Cerebellar cortex (tissue), 1 donor: ENCODE results near the gene SRPK1.

Experiments used
- DNase-seq: peaks from one replicate; pipeline ENCODE4 v3.0.0-alpha.2; 2015; ENCODE audit warnings: low spot score

Gene SRPK1

DNA sequence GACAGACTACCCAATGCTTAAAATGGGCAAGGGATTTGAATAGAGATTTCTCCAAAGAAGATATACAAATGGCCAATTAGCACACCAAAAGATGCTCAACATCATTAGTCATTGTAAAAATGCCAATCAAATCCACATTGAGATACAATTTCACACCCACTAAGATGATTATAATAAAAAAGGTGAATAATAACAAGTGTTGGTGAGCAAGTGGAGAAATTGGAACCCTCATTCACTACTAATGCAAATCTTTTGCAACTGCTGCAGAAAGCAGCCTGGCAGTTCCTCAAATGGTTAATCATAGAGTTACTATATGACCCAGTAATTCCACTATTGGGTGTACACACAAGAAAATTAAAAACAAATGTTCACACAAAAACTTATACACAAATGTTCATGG lies 103.4 kb downstream of the SRPK1 start:
- DNase-seq = no peak

DNA sequence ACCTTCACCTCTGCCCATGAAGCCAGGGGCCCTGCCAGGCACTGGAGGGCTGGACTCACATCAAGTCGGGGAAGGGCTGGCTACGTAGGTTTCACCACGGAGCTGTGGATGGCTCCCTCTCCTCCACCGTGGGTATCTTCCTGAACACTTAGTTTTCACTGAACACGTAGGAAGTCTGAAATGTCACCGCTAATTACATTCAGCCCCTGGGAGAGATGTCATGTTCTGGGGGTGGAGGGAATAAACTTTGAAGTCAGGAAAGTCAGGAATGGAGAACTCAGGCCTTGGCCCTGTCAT lies 109.3 kb downstream of the SRPK1 start:
- DNase-seq = no peak

DNA sequence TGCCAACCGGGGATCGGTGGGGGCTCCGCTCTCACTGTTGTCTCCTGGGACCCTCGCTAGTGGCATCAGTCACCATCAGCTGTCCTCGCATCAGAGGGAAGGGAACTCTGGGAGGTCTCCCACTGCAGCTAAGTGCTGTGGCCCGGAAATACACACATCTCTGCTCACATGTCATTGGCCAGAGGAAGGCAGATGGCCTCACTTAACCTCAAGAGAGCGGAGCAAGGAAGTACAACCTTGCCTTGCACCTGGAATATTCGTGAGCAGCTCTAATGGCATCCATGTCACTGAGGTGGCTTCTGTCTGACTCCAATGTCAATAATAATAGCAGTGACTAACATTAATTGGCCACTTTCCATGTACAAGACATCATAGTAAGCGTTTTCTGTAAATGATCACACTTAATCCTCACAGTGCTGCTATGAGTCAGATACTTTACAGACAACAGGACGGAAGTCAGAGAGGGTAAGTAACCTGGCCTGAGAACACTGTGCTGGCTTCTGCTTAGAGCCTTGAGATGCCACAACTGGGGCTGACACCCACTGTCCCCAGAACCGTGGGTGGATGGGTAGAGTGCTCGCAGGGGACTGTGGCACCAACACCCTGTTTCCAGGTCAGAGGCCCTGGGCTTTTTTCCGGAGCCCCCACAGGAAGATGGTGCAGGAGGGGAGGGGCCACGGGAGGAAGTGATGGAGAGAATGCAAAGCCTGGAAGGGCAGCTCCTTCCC lies 109.8 kb downstream of the SRPK1 start:
- no peak for DNase-seq

DNA sequence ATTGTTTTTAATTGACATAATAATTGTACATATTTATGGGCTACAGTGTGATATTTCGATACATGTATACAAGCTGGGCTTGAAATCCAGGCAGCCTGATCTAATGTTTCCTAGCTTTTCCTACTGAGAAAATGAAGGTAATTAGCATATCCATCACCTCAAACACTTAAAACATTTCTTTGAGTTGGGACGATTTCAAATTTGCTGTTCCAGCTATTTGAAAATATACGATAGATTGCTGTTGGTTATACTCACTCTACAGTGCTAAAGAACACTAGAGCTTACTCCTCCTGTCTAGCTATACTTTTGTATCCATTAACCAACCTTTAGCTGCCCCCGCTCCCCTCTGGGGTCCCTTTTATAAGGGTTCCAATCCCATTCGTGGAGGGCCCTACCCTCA lies 111.1 kb downstream of the SRPK1 start:
- no peak for DNase-seq

DNA sequence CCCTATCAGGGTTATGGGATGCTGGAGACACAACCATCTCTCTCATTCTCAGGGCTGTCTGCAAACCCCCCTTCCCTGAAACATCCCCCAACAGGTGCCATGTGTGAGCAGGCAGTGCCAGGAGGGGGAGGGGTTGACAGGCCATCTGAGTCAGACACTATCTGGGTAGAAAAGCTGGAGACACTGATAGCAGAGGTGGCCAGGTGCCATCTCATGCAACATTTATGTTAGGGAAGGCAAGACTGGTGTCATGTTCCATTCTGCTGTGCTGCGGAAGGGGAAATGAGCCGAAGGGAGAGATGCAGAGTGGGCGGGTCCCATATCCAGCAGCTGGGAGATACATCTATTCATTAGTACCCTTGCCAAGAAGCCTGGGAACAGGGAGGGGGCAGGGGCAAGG lies 112.2 kb downstream of the SRPK1 start:
- no peak for DNase-seq

DNA sequence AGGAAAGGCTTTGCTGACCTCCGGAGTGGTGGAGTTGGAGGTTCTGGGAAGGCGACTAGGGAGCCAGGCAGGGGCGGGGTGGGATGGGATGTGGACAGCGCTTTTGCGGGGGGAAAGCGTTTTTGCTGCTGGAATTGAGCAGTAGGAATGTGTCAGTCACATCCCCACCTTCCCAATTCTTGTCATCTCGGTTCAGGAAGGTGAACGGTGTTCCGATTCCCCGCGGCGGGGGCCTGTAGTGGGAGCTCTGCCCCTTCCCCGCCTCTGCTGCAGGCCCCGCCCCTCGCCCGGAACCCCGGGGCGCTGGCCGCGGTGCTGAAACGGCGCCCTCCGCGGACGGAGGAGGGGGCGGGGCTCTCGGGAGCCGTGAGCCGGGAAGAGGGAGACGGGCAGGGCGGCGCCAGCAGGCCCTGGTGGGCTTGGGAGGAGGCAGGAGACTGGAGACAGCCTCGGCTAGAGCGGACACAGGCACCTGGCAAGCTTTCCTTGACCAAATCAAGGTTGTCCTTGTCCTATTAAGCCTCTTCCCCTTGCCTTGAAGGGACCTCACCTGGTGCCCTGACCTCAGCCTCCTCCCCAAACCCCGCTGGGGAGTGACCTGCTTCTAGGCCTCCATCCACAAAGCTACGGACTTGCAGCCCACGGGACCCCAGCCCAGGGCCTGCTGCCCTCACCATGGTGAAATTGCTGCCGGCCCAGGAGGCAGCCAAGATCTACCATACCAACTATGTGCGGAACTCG lies 115.7 kb downstream of the SRPK1 start, which contains the start of gene LHFPL5:
TSS of gene LHFPL5 (plus strand) at position 357 of the 741 bp plus-strand sequence. CDS start at position 676, 319 bp downstream.
- DNase-seq = peak; percentile 10

DNA sequence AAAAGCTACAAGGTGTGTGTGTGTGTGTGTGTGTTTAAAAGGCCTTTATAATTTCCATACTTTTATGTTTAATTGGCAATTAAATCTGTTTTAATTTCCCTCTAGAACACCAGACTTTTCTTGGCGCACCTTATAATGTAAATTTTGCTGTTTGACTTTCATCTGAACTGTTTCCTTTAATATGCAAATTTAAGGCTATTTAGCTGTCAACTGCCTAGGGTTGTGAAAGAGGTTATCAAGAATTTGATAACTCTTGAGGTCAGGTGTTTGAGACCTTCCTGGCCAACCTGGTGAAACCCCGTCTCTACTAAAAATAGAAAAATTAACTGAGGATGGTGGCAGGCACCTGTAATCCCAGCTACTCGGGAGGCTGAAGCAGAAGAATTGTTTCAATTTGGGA lies 119.8 kb downstream of the SRPK1 start:
- DNase-seq = no peak

DNA sequence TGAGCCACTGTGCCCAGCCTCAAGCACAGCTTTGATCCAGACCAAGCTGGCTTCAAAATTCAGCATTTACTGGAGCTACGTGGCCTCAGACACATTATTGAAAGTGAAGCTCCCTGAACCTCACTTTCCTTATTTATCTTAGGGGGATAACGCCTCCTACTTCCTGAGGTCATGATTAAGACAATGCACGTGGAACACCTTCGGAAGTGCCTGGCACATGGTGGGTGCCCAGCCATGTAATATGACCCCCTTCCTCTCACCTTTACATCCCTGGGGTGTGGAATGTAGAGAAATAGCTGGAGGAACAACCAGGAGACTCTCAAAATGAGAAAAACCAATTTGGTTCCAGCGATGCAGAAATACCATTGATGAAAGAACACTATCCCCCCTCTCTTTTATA lies 122.2 kb downstream of the SRPK1 start:
- DNase-seq = no peak

DNA sequence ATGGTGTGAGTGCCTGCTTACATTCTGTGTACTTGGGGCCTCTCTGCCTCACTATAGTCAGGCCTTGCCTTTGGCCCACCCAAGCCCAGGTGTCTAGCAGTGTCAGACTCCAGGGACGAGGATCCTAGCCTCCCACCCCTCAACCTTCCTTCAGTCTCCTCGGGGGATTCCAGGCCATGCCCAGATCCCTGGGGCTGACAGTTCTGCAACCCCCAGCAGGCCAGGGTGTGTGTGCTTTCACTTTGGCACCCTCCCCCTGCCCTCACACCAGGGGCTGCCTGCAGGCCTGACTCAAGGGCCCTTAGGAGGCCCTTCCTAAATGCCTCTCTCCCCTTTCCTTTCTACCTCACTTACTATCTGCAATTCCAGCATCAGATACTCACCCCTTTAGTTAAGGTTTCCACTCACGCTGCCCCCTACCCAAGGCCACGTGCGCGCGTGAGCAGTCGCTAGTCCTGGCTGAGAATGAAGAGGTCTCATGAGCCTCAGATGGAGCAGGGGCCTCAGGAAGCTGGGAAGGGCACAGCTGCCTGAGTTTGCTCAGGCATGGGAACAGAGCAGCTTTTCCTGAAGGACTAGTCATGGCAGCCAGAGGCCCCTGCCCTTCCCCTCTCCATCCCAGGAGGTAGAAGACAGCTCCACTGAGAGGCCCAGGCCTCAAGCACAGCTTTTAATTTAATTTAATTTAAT lies 122.9 kb downstream of the SRPK1 start:
- no peak for DNase-seq

DNA sequence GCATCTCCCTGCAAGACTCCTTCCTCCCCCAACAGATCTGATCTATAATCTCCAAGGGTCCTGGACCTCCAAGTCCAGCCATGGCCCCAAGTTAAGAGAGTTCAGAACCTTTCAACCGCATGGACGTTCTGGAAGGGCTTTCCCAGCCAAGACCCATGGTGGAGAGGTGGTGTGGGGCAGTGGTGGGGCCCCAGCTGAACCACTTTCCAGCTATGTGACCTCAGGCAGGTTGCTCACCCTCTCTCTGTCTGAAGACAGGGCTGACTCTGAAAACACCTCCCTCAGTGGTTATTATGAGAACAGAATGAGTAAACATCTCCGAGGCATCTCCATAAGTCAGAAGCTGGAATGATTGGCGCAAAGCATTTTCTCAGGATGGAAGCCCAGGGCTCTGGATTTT lies 124.7 kb downstream of the SRPK1 start:
- no peak for DNase-seq

DNA sequence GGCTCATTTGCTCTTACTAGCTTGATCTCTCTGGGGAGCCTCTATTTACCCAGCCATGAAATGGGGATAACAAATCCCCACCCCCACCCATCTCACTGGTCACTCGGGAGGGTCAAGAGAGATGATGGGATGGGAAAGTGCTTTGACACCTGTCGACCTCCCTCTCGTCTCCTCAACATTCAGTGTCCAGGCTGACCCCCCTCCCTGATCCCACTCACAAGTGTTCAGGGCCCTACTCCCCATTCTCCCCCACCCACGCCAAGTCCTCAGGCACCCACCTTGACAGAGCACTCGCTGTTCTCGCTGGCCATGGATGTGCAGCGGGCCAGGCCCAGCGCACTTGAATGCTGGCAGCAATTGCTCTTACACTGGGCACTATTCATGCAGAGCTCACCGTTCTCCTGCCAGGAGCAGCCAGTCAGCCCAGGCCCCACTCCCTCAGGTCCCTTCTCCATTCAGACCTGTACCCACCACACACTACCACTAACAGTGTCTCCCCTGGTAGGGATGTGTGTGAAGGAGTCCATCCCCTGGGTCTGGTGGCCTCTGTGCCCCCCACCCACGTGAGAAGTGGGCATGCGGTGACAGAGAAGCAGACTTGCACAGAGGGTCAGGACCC lies 125.3 kb downstream of the SRPK1 start:
- no peak for DNase-seq

DNA sequence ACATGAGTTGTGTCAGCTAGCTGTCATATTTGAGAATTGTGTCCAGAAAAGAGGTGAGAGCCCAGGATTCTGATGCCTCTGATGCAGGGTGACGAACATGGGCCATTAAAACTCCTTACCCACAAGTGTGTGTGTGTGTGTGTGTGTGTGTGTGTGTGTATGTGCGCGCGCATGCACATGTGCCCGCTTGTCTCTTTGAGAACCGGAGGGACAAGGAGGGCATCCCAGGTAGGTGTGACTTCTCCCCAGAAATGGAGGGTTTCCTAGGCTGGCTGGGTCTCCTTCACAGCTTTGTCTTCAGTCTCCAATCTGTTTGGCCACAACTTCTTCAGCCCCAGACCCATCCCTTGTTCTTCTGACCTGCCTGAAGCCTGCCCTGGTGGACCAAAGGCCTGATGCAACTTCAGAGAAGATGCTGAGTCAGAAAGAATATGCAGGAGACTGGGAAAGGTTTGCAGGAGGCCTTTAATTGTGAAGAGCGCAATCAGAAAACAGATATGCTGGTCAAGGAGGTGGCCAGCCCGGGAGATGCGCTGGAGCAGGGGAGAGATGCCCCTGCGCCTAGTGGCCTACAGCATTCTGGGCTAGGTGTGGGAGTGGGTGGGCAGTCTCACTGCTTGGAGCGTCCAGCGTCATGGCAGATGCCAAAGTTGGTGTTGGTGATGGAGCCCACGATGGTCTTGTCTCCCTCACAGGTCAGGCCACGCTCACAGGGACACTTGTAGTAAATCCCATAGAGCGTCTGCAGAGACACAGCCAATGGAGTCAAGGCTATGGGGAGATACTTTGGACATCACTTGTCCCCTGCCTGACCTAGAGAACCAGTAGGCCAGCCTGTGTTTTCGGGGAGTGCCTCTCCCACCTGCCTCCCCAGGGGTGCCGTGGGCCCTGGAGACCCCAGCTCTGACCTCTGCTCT lies 126.1 kb downstream of the SRPK1 start:
- DNase-seq = no peak

DNA sequence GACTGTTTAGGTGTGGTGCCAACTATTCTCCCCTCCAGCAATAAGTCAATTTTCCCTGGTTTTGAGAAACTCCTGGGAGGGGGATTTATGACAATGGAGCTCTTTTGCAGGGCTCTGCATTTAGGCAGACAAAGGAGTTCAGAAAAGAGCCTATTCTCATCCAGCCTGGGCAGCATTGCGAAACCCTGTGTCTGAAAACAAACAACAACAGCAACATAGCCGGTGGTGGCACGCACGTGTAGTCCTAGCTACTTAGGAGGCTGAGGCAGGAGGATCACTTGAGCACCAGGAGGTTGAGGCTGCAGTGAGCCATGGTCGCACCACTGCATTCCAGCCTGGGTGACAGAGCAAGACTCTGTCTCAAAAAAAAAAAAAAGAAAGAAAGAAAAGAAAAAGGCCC lies 130.2 kb downstream of the SRPK1 start:
- DNase-seq = no peak

DNA sequence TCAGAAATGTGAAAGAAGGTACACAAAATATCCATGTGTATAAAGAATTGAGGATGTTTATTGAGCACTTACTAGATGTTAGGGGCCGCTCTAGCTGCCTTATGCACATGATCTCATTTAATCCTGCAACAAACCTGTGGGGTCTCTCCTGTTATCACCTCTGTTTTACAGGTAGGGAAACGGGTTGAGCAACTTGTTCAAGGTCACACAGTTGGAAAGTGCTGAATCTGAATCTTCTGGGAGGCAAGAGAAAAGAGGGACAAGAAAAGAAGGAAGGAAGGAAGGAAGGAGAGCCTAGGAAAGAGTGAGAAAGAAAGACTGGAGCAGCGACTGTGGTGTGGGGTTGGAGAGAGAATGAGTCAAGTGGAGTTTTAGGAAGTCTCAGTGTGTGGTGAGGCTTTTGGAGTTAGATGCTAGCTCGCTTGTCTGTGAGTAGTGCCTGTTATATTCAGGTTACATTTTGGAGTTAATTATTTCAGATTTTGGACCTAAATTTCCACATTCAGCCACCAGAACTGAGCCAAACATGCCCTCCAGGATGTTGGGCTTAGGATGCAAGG lies 132.4 kb downstream of the SRPK1 start:
- no peak for DNase-seq

DNA sequence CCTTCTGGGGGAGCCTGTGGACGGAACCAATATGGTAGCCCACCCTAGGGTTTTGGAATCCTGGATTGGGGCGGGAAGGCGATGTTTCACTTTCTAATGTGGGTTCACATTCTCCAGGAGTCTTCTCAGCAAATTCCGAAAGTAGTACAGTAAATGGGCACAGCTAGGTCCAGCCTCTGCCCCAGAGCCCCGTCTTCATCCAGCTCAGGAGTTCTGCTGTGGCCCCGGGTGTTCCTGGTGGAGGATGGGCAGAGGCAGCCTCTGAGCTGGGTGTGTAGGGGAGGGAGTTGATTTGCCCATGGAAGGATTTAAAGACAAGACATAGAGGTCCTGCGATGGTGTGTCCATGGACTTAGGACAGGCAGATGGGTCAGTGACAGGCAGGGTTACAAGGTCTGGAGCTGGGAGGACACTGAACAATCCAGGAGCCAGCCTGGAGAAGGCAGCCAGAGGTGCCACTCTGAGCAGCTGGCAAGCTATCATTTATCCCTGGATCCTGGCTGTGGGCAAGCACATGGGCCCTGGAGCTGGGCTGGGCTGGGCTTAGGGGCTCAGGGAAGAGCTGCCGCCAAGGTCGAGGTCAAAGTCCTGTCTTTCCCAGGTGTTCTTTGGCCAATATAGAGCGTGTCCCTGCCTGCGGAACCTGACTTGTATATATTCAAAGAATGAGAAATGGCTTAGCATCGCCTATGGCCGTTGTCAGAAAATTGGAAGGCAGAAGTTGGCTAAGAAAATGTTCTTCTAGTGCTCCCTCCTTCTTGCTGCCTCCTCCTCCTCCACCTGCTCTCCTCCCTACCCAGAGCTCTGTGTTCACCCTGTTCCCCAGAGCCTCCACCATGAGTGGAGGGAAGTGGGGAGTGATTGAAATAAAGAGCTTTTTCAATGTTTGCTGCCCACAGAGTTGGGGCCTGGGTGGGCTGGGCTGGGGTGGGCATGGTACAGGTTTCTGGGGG lies 133.4 kb downstream of the SRPK1 start:
- DNase-seq = no peak

DNA sequence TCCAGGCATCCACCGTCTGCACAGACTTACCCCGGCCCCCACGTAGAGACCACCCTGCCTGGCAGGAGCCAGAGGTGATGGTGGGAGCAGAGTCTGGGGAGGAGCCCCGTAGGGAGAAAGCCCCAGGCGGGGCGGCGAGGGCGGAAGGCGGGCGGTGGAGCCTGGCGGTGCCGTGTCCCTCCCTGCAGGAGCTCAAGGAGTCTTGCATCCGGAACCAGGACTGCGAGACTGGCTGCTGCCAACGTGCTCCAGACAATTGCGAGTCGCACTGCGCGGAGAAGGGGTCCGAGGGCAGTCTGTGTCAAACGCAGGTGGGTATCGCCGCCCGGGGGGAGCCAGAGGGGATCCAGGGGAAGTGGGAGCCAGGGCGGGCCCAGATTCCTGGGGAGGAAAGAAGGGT lies 134.1 kb downstream of the SRPK1 start:
- no peak for DNase-seq

DNA sequence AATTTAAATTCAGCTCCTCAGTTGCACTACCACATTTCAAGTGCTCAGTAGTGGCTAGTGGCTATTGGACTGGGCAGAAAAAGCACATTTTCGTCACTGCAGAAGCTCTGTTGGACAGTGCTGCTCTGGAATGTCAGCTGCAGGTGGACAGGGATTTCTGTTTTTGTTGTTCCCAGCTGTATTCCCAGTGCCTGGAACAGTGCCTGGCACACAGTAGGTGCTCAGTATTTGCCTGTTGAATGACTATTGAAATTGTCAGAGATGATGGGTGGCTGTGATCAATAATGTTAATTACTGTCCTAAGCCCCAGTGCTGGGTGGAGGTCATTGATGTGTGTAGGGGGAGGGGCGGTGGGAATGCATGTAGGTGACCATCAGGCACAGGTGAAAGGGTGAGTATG lies 134.6 kb downstream of the SRPK1 start:
- DNase-seq = no peak

DNA sequence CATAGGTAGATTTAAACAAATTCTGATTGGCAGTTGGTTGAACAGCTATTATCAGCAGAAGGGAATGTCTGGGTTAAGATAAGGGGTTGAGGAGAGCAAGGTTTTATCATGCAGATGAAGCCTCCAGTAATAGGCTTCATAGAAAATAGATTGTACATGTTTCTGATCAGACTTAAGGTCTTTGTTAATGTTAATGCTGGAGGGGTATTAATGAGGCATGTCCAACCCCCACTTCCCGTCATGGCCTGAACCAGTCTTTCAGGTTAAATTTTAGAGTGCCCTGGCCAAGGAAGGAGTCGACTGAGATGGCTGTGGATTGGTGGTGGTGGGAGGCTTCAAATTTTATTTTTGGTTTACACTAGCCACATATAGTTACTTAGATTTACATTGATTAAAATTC lies 136.7 kb downstream of the SRPK1 start:
- DNase-seq = no peak
